ENCODE results near the gene ATG4C. TPM values are rescaled to one million over a fixed set of nuclear protein-coding genes. Genes with fewer than 3 reads are reported as not detected.

The ATG4C gene
- total RNA-seq, 4 donors from 2014 or later = 0.85 to 32.2 (median 11.7) TPM

DNA sequence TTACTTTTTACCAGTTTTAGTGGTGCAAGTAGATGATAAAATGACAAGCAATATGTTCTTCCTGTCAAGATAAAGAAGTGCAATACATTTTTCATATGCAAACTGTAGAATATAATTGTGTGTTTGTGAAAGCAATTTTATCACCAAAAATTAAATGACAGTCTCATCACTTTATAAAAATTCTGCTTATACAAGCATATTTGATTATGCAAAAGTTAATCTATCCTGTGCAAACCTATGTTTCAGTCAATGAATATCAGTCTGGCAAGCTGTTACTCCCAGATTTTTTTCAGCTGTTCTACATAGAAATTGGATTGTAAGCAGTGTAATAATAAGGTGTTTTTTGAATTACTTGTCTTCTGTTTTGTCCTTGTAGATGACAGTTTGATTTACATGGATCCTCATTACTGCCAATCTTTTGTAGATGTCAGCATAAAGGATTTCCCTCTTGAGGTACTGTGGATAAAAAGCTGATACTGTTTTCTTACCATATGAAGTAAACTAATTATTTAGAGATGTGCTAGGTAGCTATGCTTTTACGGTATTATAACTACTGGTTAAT is 50.5 kb downstream of the ATG4C start:
- TF ChIP-seq CTCF (IDR thresholded peaks at IDR 0.05) (no peak), POLR2A (IDR thresholded peaks at IDR 0.05) (no peak)
- Histone ChIP-seq H3K36me3 (no peaks in the 10 kb centered on the region), H3K4me1 (no peaks in the 10 kb centered on the region), H3K9me3 (no peaks in the 10 kb centered on the region), H3K27ac (no peak overlapping the region), H3K4me3 (no peak overlapping the region), H3K27me3 (no peaks in the 10 kb centered on the region)
- no peak for DNase-seq

- no peak for DNase-seq
- no peaks in the 10 kb centered on the region for H3K9me3 ChIP-seq
- no peak overlapping the region for H3K27ac ChIP-seq
- H3K27me3 ChIP-seq = no peaks in the 10 kb centered on the region
- no peaks in the 10 kb centered on the region for H3K4me1 ChIP-seq
- H3K4me3 ChIP-seq = no peak overlapping the region
- no peaks in the 10 kb centered on the region for H3K36me3 ChIP-seq
- TF ChIP-seq CTCF (IDR thresholded peaks at IDR 0.05) (no peak), POLR2A (IDR thresholded peaks at IDR 0.05) (no peak)
Observed at GRCh38 chr1:62836856-62837540, 53.1 kb downstream of the ATG4C start.

DNA sequence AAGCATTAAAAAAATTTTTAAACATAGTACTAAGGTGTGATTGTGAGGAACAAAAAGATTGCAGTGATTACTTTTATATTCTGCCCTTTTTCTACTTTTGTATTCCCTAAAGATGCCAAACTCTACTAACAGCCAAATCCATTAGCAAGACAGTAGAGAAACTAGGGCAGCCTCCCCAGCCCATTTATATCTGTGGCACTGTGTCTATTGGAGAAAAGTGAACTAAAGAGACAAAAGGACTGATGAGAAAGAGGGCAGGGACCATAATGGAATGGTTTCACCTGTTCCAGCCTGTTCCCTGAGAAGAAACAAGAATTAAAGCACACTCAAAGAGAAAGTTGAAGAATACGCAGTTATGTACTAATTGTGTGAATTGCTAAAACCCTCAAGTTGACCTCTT is 56.6 kb downstream of the ATG4C start:
- Histone ChIP-seq H3K36me3 (no peaks in the 10 kb centered on the region), H3K27ac (no peak overlapping the region), H3K27me3 (no peaks in the 10 kb centered on the region), H3K9me3 (no peaks in the 10 kb centered on the region), H3K4me1 (no peaks in the 10 kb centered on the region), H3K4me3 (no peak overlapping the region)
- TF ChIP-seq CTCF (IDR thresholded peaks at IDR 0.05) = no peak
- no peak for TF ChIP-seq POLR2A (IDR thresholded peaks at IDR 0.05)
- DNase-seq = no peak

DNA sequence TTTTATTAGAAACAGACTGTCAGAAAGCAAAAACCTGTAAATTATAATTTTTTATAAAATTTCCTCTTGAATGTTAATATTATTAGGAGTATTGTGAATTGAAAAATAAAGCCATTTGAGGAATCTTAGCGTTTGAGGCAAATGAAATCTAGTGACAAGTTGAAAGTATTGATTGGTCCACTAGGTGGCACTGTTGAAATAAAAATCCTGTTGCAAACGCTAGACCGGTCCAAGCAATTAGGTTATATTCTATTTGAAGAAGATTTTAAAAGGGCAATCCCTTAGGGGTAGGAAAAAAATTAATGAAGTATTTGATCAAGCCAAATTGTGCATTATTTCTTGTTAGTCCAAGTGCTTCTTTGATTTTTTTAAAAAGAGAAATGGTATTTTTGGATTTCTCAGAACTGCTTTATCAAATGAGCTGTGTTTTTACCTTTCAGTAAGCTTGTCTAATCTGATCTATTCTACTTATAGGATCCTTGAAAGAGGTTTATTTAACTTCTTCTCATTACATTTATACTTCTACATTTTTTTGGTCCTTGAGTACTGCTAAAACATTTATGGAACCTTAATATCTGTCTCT is 57.7 kb downstream of the ATG4C start:
- TF ChIP-seq CTCF (IDR thresholded peaks at IDR 0.05) (peak; percentile 56 to 80 (median 76)), POLR2A (IDR thresholded peaks at IDR 0.05) (no peak)
- no peaks in the 10 kb centered on the region for H3K36me3 ChIP-seq
- no peaks in the 10 kb centered on the region for H3K9me3 ChIP-seq
- H3K4me1 ChIP-seq = no peaks in the 10 kb centered on the region
- no peak overlapping the region for H3K27ac ChIP-seq
- H3K27me3 ChIP-seq = no peaks in the 10 kb centered on the region
- no peak overlapping the region for H3K4me3 ChIP-seq
- DNase-seq = no peak

- Histone ChIP-seq H3K4me3 (no peak overlapping the region), H3K9me3 (no peaks in the 10 kb centered on the region), H3K27ac (no peak overlapping the region), H3K27me3 (no peaks in the 10 kb centered on the region), H3K36me3 (no peaks in the 10 kb centered on the region), H3K4me1 (no peaks in the 10 kb centered on the region)
- TF ChIP-seq POLR2A (IDR thresholded peaks at IDR 0.05) (no peak), CTCF (IDR thresholded peaks at IDR 0.05) (no peak)
- no peak for DNase-seq
Observed at GRCh38 chr1:62844030-62844429, 60.1 kb downstream of the ATG4C start.
